ENCODE measurements around the gene TGM1.

Gene TGM1

DNA sequence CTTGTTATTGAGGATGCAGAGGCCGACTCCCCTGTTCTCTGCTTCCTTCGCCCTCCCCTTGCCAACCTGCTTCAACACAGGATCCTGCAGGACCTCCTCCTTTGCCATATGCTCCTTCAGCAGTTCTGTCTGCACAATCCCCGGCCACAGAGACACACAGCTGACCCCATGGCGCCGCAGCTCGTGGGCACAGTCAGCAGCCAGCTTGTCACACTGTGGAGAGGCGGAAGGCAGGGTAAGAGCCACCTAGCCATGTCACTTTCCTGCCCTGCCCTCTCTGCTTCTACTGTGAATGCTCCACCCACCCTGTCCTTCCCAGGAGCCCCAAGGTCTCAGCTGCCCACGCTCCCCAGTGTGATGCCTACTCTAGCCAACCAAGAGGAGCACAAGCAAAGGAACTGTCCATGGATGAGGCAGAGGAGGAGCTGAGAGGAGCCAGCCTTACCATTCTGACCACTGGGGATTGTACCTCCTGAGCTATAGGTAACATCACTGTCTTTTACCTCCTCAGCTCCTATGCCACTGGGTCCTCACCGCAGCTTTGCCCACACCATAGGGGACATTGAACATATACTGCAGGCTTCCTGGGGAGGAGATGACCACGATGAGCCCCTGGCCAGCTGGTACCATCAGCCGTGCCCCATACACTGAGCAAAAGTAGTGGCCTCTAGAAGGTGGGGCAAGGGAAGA is 29.3 kb upstream of the TGM1 start:
- Mint-ChIP-seq H3K9me3 (no peaks in the 10 kb centered on the region), H3K4me1 (peaks cover 4% of the 10 kb centered on the region), H3K4me3 (no peak overlapping the region), H3K27me3 (ENCODE audit: low read depth) (no peaks in the 10 kb centered on the region), H3K36me3 (ENCODE audit: low read depth) (peaks cover 25% of the 10 kb centered on the region), H3K27ac (no peak overlapping the region)
- TF ChIP-seq, protein P1, sequence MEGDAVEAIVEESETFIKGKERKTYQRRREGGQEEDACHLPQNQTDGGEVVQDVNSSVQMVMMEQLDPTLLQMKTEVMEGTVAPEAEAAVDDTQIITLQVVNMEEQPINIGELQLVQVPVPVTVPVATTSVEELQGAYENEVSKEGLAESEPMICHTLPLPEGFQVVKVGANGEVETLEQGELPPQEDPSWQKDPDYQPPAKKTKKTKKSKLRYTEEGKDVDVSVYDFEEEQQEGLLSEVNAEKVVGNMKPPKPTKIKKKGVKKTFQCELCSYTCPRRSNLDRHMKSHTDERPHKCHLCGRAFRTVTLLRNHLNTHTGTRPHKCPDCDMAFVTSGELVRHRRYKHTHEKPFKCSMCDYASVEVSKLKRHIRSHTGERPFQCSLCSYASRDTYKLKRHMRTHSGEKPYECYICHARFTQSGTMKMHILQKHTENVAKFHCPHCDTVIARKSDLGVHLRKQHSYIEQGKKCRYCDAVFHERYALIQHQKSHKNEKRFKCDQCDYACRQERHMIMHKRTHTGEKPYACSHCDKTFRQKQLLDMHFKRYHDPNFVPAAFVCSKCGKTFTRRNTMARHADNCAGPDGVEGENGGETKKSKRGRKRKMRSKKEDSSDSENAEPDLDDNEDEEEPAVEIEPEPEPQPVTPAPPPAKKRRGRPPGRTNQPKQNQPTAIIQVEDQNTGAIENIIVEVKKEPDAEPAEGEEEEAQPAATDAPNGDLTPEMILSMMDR (IDR thresholded peaks at IDR 0.05; ENCODE audit: unreplicated experiment in 3 of 3) = no peak

DNA sequence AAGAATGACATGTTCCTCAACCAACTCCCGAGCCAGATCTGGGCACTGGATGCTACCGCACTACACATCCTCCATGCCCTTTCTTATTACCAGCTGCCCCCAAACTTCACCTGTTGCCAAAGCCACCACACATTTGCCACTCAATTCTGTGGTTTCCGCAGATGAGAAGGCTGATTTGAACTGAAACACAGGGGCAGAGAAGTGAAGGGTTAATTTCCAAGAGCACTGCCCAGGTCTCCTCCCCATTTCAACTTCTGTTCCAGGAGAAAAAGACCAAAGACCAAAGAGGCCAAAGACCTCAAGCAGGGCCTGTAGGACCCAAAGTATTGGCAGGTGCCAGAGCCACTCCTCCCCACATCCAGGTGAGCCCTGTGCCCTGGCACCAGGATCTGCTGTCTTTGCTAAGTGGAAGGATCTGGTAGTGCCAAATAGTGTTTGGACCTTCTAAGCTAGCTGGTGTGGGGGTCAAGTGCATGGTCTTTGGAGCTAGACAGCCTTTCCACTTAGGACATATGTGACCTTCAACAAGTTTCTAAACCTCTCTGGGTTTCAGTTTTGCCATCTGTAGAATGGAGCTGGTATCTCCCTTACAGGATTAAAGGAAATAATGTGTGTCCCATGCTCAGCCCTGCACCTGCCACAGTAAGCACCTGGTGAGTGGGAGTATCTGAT is 28.6 kb upstream of the TGM1 start:
- H3K4me3 Mint-ChIP-seq = no peak overlapping the region
- no peaks in the 10 kb centered on the region for H3K27me3 Mint-ChIP-seq (ENCODE audit: low read depth)
- TF ChIP-seq, protein P1 (IDR thresholded peaks at IDR 0.05; ENCODE audit: unreplicated experiment in 3 of 3) = no peak
- no peaks in the 10 kb centered on the region for H3K9me3 Mint-ChIP-seq
- H3K27ac Mint-ChIP-seq = no peak overlapping the region
- peaks cover 23% of the 10 kb centered on the region for H3K36me3 Mint-ChIP-seq (ENCODE audit: low read depth)
- H3K4me1 Mint-ChIP-seq = peaks cover under 1% of the 10 kb centered on the region

DNA sequence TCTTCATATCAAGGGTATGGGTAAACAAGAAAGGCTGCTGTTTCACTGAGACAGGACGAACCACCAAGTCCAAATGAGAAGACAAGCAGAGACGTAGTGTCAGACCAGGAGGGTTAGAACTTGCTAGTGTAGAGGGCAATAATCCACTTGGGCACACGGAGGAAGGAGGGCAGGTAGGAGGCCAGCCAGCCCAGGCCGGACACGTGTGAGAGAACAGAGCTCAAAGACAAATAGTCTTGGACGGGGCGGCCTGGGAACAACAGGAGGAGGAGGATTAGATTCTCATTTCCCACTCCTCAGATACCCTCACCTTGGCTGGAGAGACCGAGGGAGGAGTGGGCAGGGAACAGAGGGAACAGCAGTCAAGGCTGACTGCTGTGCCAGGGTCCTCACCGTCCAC is 27.8 kb upstream of the TGM1 start:
- peaks cover 23% of the 10 kb centered on the region for H3K36me3 Mint-ChIP-seq (ENCODE audit: low read depth)
- H3K4me1 Mint-ChIP-seq = no peaks in the 10 kb centered on the region
- TF ChIP-seq, protein P1 (IDR thresholded peaks at IDR 0.05; ENCODE audit: unreplicated experiment in 3 of 3) = no peak
- H3K27me3 Mint-ChIP-seq (ENCODE audit: low read depth) = no peaks in the 10 kb centered on the region
- H3K27ac Mint-ChIP-seq = no peak overlapping the region
- no peaks in the 10 kb centered on the region for H3K9me3 Mint-ChIP-seq
- H3K4me3 Mint-ChIP-seq = no peak overlapping the region

DNA sequence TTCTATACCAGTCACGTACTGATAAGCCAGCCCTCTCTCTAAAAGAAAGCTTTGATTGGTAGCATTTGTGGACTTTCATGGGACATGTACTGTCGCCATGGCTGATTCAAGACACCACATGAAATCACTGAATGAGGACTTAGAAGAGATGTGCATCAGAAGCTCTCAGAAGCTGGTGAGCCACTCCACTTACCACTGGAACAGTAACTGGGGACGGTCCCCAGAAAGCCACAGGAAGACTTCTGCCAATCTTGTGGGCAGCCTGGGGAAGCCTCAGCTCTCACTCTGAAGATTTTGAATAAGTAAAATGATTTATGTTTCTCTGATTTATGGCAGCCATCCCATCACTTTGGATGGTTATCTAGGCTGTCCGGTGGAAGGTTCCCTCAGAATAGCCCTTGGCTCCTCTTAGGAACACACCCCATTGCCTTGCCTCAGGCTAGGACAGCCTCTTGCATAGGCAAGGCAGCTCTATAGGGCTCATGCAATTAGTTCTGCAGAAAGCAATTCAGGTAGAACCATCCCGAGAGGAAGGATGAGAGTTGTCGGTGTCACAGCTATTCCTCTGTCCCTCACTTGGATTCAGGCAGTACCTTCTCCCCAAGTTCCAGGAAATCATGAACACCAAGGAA is 26.8 kb upstream of the TGM1 start:
- no peaks in the 10 kb centered on the region for H3K4me1 Mint-ChIP-seq
- H3K4me3 Mint-ChIP-seq = no peak overlapping the region
- H3K27me3 Mint-ChIP-seq (ENCODE audit: low read depth) = no peaks in the 10 kb centered on the region
- TF ChIP-seq, protein P1 (IDR thresholded peaks at IDR 0.05; ENCODE audit: unreplicated experiment in 3 of 3) = no peak
- H3K9me3 Mint-ChIP-seq = no peaks in the 10 kb centered on the region
- H3K27ac Mint-ChIP-seq = no peak overlapping the region
- peaks cover 19% of the 10 kb centered on the region for H3K36me3 Mint-ChIP-seq (ENCODE audit: low read depth)

DNA sequence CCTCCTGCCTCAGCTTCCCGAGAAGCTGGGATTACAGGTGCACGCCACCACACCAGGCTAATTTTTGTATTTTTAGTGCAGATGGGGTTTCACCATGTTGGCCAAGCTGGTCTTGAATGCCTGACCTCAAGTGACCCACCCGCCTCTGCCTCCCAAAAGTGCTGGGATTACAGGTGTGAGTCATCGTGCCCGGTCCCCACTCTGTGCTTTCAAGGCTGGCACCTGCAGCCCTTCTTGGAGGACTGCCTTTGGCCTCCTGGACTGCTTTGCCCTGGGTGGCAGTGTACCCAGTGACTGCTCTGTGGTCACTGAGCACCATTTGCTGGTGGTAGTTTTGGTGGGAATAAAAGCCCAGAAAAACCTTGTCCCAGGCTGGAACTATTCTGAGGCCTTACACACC is 24.0 kb upstream of the TGM1 start:
- no peak overlapping the region for H3K27ac Mint-ChIP-seq
- H3K36me3 Mint-ChIP-seq (ENCODE audit: low read depth) = peaks cover 9% of the 10 kb centered on the region
- TF ChIP-seq, protein P1 (IDR thresholded peaks at IDR 0.05; ENCODE audit: unreplicated experiment in 3 of 3) = no peak
- no peaks in the 10 kb centered on the region for H3K9me3 Mint-ChIP-seq
- no peak overlapping the region for H3K4me3 Mint-ChIP-seq
- H3K4me1 Mint-ChIP-seq = no peaks in the 10 kb centered on the region
- H3K27me3 Mint-ChIP-seq (ENCODE audit: low read depth) = no peaks in the 10 kb centered on the region
